Glomerular endothelial cell (primary cell): ENCODE results near the gene TEX55. TPM values are rescaled to one million over a fixed set of nuclear protein-coding genes. Genes with fewer than 3 reads are reported as not detected.

Experiments used
- total RNA-seq: library from RNA; depleted of rRNA; stranded (reverse); fragments of >200 nt; gene quantifications from 2 replicates; pipeline ENCODE4 v1.2.3, GENCODE V29; 2015

TEX55 gene
- total RNA-seq, 1 donor from 2014 or later = not detected

Other genes starting within 250 kb of the TEX55 start
- gene IGSF11, start 111.3 kb upstream of the TEX55 start, total RNA-seq = 0.44 TPM in 1 of 2 replicates, not detected in the other
- 1.5 and 2.2 TPM in 2 replicates for gene UPK1B, start 27.4 kb downstream of the TEX55 start, total RNA-seq
- gene B4GALT4, start 94.7 kb downstream of the TEX55 start, total RNA-seq = 9.2 and 9.7 TPM in 2 replicates
- gene ARHGAP31, start 148.2 kb downstream of the TEX55 start, total RNA-seq = 53.9 and 73.3 TPM in 2 replicates